C1 segment of cervical spinal cord (tissue), 14 donors: Measurements from ENCODE around the gene LSS.

Source experiments
- DNase-seq, 14 donors: peaks; one replicate each; lab custom pipeline; 2025; lab: John Stamatoyannopoulos, UW

The LSS gene

DNA sequence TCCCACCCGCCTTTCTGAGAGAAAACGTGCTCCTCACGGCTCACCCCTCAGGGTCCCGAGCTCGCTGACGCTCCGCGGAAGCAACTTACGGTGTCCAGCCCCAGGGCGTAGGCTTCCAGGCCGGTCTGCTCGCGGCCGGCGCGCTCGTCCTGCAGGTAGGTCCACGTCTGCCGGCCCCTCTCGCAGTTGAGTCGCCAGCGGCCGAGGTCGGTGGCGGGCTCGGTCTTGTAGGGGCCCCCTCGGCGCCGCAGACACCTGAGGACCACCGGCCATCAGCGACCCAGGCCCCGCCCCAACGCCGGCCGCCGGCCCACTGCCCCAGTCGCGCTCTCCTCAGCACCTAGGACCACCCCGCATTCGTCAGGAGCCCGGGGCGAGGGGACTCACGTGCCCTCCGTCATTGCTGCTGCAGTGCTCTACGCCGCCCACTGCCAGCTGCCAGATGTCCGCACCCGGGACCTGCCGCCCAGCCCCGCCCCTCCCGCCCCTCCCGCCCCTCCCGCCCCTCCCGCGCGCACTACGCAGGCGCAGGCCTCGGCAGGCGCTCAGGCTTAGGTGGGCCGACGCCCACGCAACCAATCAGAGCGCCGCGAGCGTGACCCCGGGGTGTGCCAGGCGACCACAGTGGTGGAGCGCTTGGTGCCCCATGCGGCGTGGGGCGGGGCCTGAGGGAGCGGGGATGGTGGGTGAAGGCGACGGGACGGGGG lies at the start of gene LSS:
Gene LSS, minus strand, starts transcription at position 430 of the 707 bp plus-strand sequence. Its CDS starts 29 bp downstream, at position 401.
- DNase-seq: peak; percentile 52 to 98 (median 92)

DNA sequence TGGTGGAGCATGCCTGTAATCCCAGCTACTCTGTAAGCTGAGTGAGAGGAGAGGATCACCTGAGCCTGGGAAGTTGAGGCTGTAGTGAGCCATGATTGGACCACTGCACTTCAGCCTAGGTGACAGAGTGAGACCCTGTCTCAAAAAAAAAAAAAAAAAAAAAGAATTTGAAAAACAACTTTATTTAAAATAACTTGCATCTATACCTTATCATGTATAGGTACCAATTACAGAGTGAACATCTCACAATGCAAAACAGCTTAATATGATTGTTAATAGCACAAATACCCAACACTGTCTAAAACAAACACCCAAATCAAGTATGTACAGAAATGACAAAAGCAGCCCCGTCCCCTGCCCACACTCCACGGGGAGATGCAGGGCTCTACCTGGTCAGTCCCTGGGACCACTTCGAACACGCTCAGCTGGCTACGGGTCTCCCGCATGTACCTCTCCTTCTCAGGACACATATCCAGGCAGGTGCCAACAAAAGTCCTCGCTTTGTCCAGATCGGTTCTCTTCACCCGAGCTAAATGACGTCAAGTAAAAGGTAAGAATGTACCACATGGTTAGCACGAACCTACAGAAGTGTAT lies 46.3 kb upstream of the LSS start:
- DNase-seq: no peak

DNA sequence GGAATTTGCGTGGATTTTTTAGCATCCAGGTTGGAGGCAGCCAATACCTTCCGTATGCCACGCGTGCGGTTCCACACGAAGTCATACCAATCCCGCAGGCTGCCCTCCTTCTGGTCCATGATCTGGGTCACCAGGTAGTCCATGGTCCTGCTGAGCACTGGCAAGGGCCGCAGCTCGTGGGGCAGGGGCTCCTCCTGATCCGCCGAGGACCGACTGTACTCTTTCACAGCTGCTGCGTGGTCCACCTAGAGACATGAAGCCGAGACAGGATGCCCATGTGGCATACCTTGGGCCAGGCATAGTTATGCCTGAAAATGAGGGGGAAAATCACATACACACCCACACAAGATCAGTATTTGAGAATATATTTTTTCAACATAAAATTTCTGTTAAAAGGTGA lies 44.8 kb upstream of the LSS start:
- no peak for DNase-seq

DNA sequence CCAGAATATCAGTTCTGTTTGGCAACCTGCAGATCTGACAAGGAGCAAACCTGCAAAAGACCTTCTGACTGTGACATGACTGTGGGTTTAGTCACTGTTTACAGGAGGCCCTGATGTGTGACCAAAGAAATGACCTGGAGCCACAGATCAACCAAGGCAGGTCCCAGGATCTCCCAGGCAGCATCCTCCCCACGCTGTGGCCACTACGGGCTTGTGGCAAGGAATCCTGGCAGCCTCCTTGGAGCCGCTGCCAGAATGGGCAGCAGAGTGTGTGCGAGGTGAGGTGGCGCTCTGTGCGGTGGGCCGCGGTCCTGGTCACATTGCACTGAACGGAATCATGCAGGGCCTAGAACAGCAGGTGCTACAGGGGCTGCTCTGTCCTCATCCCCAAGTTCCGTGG lies 40.9 kb upstream of the LSS start:
- no peak for DNase-seq

DNA sequence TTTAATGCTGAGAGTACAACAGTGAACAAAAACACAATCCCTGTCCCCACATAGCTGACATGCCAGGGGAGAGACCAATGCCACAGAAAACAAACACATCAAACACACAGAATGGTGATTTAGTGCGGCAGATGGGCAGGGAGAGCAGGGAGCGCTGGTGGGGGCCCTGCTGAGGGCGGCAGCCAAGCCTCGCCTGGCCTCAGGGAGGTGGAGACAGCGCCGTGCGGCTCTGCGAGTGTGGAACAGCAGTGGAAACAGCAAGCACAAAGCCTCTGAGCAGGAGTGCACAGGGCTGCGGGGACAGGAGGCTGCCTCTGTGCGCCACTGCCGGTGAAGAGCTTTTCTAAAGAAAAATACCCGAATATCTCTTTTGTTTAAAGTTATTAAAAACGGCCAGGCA lies 39.8 kb upstream of the LSS start:
- DNase-seq: peak in 1 of 14 donors; percentile 36

DNA sequence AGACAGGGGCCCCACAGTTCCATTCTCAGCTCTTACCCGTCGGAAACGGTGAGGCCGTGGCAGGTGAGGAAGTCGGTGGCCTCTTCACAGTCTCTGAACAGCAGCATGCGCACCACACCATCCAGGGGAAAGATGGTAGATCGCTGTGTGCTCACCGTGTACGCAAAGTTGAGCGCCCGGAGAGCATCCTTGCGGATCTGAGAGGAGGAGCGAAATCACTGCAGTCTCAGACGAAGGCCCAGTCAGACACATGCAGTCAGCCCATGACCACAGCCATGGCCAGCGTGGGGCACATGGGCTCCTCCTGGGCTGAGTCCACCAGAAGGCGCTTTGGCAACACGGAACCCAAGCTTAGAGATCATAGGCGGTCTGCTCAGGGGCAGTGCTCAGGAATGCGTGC lies 38.4 kb upstream of the LSS start:
- no peak for DNase-seq

DNA sequence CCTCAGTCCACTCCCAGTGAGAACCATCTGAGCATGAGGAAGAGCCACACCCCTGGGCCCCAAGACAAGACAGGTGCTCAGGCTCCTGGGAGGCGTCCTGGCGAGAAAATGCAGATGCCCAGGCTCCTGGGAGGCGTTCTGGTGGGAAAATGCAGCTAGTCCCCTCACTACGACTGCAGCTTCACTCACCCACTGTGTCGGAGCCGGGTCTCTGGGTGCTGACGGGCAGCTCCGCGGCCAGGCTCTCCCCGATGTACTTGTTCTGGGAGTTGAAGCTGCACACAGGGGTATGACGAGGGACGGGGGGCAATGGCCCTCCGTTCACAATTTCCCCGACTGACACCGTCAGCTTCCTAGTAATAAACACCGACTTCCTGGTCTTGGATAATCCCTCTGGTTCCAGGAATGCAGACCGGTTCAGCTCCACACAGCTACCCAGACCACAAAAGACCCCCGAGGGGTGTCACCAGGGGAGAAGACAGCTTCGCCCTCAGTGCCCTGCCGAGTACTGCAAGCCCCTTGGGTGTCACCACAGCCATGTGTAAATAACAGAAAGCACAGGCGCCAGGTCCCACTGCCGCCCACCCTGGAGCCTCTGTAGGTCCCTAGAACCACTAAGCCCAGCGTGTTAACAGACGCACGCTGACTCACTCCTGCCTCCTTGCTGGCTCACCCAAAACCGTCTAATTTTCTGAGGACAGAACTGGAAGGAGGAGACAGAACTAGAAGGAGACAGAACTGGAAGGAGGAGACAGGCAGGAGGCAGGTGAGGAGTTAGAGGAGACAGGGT lies 37.4 kb upstream of the LSS start:
- DNase-seq: no peak

DNA sequence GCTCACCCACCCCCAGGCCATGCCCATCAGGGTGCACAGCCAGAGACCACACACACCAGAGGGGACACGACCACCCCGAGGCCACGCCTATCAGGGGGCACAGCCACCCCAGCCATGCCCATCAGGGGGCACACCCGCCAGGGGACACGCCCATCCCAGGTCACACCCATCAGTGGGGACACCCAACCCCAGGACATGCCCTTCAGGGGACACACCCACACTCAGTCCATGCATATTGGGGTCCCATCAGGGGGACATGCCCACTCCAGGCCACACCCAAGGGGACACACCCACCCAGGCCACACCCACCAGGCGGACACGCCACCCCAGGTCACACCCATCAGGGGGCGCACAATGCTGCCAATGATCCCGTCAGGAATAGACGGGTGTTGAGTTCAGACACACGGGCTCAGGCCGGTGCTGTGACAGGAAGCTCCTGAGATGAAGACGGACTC lies 36.1 kb upstream of the LSS start:
- no peak for DNase-seq

DNA sequence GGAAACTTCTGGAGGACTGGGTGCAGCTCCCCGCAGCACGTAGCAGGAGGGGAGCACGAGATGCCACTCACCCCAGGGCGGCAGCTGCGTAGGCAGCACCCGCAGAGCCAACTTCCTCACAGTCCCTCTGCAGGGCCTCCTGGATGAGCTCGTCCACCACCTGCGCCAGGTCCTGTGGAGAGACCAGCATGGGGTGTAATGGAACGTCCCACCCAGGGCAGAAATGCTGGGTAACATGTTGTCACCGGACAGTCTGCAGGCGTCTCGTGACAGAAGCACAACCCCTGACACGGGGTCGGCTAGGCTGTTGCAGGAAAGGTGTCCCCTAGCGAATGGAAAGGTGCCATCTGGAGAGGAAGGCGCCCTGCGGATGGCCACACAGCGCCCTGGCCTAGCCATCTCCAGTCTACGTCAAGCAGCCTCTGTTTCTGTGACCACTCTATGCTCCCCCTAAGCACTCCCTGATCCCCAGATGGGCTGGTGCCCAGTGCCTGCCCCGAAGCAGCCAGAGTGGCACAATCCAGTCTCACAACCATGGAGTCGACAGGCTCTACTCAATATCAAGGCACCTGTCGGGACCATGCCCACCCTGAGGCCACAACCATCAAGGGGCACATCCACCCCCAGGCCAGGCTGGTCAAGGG lies 35.6 kb upstream of the LSS start:
- no peak for DNase-seq

DNA sequence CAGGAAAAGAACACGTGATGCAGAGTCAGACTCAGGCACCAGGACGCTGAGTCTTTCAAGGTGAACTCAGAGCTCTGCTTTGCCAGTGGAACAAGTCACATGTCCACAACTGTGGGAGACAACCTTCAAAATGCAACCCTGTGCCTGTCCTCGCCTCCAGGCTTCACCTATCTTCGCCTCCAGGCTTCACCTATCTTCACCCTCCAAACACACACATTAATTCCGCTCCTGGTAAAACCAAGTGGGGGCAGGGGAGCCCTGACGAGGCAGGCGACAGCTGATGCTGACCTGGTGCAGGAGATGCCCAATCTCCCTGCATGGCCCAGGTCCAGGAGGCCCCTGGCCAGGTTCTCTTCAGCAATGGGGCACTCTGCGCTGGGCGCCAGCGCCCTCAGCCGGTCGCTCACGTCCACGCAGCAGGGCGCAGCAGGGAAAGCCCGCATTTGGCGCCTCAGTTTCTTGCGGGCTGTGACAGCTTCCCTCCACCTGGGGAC lies 28.0 kb upstream of the LSS start:
- DNase-seq: no peak

DNA sequence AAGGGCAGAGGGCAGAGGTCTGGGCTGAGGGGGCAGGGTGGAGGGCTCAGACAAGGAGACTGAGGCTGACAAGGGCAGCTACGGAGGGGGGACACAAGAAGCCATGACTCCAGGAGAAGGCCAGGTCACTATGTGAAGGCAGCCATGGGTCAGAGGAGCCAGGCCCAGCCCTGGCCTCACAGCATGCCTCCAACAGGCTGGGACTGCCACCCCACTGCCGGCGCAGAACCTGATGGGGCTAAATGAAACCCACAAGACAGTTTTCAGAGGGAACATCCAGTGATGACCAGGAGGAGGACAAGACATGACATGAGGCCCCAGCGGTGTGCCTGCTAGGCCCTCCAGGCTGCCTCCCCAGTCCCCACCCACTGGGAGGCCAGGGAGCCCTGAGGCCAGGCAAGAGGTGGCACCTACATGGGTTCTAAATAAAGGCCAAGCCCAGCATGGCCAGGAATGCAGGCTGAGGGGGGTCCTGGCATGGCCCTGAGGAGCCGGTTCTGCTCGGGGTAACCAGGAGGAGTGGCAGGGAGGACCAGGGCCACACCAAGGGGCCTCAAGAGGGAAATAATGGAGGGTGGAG lies 27.3 kb upstream of the LSS start:
- DNase-seq: no peak

DNA sequence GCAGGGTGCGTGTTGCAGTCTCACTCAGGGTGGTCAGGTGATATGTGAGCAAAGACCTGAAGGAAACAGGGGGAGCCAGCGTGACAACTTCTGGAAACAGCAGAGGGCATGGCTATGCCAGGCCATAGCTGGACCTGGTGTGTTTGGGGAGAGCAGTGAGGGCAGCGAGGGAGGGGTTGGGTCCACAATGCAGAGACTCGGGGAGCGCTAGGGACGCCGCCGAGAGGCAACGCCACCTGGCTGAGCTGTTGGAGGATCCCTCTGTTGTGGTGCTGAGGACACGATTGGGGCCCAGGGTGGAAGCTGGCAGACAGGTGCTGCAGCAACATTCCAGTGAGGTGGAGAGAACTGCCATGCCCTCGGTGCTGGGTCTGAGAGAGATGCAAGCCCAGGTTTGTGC lies 26.6 kb upstream of the LSS start:
- DNase-seq: no peak

DNA sequence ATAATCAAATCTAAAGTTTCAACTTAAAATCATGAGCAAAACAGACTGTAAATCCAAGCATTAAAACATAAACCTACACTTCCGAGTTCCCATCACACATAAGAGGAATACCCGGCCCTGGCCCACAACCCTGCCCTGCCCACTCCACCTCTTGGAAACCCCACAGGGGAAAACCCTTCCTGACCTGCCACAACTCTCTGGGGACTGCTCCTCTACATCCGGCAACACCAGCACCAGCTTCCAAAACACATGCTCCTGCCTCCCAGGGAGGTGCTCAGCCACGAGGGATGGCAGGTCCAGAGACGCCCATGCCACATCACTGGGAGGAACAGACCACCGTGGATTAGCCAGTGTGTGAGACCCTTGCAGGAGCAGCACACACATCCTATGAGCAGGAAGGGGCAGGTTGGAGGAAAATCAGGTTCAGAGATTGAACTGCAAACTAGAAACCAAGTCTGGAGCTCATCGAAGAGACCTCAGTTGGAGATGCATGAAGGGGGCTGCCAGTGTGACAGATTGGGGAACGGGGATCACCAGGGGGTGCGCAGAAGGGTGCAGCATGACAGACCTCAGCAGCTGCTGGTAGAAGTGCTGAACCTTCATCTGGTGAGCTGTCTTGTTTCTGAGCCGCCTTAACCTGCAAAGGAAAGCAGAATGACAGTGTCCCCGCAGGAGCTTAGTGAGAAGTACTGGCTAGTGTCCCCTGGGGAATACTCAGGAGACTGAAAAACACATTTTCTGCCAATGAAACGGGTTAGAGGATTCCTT lies 25.8 kb upstream of the LSS start:
- DNase-seq: no peak

DNA sequence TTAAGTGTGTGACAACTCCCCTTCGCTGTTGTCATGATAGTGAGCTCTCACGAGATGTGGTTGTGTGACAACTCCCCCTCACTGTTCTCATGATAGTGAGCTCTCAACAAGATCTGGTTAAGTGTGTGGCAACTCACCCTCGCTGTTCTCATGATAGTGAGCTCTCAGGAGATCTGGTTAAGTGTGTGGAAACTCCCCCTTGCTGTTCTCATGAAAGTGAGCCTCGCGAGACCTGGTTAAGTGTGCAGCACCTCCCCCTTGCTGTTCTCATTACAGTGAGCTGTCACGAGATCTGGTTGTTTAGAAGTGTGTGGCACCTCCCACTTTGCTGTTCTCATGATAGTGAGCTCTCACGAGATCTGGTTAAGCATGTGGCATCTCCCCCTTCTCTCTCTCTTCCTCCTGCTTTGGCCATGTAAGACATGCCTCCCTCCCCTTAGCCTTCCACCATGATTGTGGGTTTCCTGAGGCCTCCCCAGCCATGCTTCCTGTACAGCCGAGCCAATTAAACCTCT lies 25.1 kb upstream of the LSS start:
- no peak for DNase-seq

DNA sequence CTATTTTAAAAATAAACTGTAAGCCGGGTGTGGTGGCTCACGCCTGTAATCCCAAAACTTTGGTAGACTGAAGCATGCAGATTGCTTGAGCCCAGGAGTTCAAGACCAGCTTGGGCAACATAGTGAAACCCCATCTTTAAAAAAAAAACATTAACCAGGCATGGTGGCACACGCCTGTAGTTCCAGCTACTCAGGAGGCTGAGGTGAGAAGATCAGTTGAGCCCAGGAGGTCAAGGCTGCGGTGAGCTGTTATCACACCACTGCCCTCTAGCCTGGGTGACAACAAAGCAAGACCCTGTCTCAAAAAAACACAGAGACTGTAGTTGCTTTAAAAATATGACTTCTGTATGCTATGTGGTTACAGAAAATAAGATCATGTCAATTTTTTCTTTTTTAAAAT lies 24.3 kb upstream of the LSS start:
- DNase-seq: no peak

DNA sequence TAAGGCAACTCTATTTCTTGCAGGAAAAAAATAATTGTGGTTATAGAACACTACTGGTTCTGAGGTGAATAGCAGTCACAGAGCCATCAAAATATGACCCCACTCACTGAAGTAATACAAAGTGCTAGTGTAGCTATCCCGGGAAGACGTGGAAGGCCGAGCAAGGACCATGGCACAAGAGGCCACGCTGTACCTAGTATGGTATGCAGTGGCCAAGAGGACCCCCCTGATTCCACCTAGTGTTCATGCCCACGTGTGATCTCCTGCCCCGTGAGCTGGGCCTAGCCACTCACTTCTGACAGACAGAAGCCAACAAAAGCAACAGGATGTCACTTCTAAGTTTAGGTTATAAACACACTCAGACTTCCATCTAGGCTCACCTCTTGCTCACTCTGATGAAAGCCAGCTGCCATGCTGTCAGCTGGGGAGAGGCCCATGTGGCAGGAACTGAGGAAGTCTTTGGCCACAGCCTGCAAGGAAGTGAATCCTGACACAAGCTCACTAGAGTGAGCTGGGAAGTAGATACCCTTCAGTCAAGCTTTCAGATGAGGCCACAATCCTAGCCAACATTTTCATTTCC lies 21.7 kb upstream of the LSS start:
- DNase-seq: no peak

DNA sequence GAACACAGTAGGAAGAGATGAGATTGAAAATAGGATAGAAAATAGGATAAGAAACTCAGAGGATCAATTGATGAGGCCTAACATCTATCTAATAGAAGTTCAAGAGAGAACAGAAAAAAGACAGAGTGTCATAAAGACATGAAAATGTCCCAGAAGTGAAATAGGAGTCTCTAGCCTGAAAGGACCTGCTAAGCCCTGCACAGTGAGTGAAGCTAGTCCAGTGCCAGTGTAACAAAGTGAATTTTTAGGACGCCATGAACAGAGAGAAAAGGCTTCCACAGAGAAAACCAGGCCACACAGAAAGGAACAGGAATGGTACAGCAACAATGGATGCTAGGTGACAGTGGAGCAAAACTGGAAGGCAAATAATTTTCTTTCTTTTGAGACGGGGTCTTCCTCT lies 20.3 kb upstream of the LSS start:
- DNase-seq: no peak

DNA sequence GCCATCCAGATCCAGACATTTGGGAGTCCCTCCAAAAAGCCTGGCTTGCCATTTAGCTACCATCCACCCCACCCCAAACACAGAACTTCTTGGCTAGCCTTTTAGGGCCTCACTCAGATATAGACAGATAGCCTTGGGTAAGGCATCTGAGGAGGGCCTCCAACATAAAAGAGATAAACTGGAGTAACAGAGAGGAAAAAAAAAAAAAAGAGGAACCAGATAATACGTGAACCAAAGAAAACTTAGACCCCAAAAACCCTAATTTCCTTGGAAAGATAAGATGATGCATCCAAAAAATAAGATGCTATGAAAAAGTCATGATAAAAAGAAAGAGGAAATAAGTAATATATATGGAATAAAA lies 19.8 kb upstream of the LSS start:
- DNase-seq: no peak

DNA sequence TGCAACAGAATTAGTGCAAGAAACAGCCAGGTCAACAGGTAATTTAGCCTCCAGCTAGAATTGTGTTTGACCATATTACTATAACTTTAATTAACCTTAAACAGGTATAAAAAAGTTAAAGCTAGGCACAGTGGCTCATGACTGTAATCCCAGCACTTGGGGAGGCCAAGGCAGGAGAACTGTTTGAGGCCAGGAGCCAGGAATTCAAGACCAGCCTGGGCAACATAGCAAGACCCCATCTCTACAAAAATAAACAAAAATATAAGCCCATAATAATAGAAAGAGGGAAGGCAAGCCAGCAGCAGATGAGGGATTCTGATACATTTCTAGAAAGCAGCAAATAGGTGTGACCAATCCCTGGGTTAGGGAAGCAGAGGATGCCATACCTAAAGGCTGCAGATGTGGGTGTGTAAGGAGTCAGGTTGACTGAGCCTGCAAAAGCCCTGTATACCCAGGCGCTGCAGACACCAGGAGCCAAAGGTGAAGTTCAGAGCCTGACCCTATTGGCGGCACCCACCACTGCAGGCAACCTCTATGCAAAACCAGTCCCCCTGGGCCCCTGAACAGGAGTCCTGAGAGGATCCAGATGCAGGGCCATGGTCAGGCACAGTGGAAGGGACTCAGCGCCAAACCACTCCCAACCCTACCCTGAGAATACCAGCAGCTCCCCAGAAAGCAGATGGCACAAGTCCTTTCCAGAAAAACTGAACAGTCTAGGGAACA lies 19.3 kb upstream of the LSS start:
- no peak for DNase-seq

DNA sequence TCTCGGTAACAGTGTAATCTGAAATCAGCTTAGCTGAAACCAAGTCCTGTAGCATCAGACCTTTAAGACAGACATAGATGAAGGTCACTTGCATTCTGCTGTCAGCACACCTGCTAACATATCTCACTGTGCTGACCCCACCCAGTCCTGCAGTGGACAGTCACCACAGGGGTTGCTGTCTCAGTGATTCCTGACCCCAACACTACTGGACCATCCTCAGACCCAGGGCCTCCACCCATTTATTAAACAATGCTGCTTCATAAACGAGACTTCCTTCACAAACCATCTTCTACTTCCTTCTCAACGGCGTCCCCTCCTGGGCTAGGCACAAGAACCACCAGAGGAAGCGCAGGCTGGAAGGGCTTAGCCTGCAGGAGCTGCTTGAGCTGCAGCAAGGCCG lies 17.8 kb upstream of the LSS start:
- no peak for DNase-seq
